ENCODE results near the gene TEKT5.
A peak's percentile ranks its signal among the peaks of the same experiment; 100 is the strongest.
"Not testable (repeated sequence)": the region's sequence is repeated elsewhere in the genome, so short reads cannot be mapped to it uniquely, and the experiment has no call there.

Gene TEKT5

DNA sequence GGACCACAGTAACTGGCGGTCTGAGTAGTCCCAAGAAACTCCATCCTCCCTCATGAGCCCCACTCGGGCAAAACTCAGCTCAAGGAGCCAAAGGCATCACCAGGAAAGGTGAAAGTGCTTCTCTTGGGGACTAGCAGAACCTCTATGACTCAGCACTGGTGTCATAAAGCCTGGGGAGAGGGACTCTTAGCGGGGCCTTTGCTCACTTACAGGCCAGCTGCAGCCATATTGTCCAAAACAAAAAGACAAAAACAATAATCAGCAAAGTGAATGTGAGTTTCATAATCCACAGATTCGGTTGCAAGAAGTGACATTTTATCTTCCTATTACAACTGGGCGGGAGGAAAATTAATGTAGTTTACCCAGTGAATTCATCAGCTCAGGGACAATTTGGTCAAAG lies at the start of gene TEKT5:
TEKT5 (minus strand) TSS at position 101 of the 400 bp plus-strand sequence; CDS start at position 44, 57 bp downstream.
- no peak for FAIRE-seq
- TF ChIP-seq, protein P1, sequence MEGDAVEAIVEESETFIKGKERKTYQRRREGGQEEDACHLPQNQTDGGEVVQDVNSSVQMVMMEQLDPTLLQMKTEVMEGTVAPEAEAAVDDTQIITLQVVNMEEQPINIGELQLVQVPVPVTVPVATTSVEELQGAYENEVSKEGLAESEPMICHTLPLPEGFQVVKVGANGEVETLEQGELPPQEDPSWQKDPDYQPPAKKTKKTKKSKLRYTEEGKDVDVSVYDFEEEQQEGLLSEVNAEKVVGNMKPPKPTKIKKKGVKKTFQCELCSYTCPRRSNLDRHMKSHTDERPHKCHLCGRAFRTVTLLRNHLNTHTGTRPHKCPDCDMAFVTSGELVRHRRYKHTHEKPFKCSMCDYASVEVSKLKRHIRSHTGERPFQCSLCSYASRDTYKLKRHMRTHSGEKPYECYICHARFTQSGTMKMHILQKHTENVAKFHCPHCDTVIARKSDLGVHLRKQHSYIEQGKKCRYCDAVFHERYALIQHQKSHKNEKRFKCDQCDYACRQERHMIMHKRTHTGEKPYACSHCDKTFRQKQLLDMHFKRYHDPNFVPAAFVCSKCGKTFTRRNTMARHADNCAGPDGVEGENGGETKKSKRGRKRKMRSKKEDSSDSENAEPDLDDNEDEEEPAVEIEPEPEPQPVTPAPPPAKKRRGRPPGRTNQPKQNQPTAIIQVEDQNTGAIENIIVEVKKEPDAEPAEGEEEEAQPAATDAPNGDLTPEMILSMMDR (IDR thresholded peaks at IDR 0.05; ENCODE audit: insufficient read depth, missing control alignments): no peak
- DNase-seq (ENCODE audit: insufficient read length, low spot score): no peak

GRCh38 chr16:10743610-10744369 lies 49.1 kb upstream of the TEKT5 start, which contains the start of gene NUBP1:
TSS of gene NUBP1 (plus strand) at chr16:10743842. CDS start at chr16:10743864, 22 bp downstream.
- TF ChIP-seq, protein P1 (IDR thresholded peaks at IDR 0.05; ENCODE audit: insufficient read depth, missing control alignments): no peak
- DNase-seq (ENCODE audit: insufficient read length, low spot score) (peak; percentile 72), FAIRE-seq (no peak)

GRCh38 chr16:10743227-10743609 lies 48.5 kb upstream of the TEKT5 start:
- TF ChIP-seq, protein P1 (IDR thresholded peaks at IDR 0.05; ENCODE audit: insufficient read depth, missing control alignments): no peak
- FAIRE-seq (no peak), DNase-seq (ENCODE audit: insufficient read length, low spot score) (no peak)

DNA sequence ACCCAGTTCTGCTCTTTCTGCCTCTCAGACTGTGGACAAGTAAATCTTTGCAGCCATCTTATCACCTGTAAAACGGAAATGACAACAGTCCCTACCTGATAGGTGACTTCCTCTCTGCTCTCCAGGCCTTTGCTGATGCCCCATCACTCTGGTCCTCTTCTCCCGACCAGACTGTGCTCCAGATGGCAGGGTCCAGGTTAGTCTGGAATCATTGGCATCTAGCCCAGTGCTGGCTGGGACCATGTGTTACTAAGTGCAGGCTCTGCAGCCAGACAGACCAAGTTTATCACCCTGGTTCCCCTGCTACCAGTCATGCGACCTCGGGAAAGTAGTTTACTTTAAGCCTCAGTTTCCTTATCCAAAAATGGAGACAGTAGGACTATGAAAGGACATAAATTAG lies 47.1 kb upstream of the TEKT5 start:
- TF ChIP-seq, protein P1 (IDR thresholded peaks at IDR 0.05; ENCODE audit: insufficient read depth, missing control alignments): no peak
- DNase-seq (ENCODE audit: insufficient read length, low spot score) (no peak), FAIRE-seq (no peak)

GRCh38 chr16:10741249-10741648 lies 46.5 kb upstream of the TEKT5 start:
- FAIRE-seq; DNase-seq (ENCODE audit: insufficient read length, low spot score): not testable (repeated sequence)

DNA sequence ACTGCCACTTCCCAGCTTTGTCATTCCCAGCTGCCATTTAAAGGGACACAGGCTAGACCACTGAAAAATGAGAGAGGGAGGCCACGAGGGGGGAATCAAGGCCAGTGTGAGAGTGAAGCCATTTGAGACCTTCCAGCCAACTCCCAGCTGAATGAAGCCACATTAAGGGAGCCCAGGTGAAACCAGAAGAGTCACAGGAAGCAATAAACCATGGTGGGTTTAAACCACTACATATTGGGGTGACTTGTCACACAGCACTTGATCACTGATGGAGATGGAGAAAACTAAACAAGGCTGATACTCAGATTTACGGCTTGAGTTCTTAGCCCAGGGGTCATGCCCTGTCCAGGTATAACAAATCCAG lies 46.1 kb upstream of the TEKT5 start:
- FAIRE-seq: no peak
- no peak for DNase-seq (ENCODE audit: insufficient read length, low spot score)
- TF ChIP-seq, protein P1 (IDR thresholded peaks at IDR 0.05; ENCODE audit: insufficient read depth, missing control alignments): no peak

DNA sequence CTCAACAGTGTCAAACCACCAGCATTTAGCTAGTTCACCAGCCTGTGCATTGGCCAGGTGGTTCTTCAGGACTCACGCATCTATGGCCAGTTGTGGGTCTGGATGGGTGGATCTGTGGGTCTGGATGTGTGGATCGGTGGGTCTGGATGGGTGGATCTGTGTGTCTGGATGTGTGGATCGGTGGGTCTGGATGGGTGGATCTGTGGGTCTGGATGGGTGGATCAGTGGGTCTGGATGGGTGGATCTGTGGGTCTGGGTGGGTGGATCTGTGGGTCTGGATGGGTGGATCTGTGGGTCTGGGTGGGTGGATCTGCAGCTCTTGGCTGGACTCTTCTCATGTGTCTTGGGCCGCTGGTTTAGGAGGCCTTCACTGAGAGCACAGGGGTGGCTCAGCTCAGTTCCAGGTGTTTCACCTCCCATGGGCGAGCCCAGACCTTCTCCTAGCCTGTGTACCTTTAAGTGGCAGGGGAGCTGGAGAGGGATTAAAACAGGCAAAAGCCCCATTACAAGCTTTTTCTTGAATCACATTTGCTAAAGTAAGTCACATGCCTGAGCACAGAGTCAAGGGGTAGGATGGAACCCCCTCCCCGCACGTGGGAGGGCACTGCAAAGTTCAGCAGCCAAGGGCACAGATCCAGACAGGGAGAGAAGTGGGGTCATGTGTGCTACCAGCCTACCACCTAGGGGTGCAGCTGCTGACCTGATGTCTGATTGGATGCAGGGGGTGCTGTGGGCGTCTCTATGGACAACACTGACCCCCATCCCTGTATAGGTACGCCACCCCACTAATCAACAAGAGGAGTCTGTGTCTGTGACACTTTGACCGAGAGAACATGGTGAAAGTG lies 45.5 kb upstream of the TEKT5 start:
- TF ChIP-seq, protein P1 (IDR thresholded peaks at IDR 0.05; ENCODE audit: insufficient read depth, missing control alignments): no peak
- FAIRE-seq: no peak
- no peak for DNase-seq (ENCODE audit: insufficient read length, low spot score)

Data from D721Med (cell line).